LHCN-M2 (cell line): Measurements from ENCODE around the gene PDAP1. TPM values are rescaled to one million over a fixed set of nuclear protein-coding genes. Genes with fewer than 3 reads are reported as not detected.
A peak's percentile ranks its signal among the peaks of the same experiment; 100 is the strongest.
"Not testable (repeated sequence)": the region's sequence is repeated elsewhere in the genome, so short reads cannot be mapped to it uniquely, and the experiment has no call there.

ENCODE experiments used
- DNase-seq: peaks from one replicate; pipeline ENCODE4 v3.0.0-alpha.2; 2012; ENCODE audit warnings: low read depth
- total RNA-seq: library from RNA; depleted of rRNA; stranded (reverse); fragments of >200 nt; gene quantifications from 2 replicates; pipeline ENCODE4 v1.2.3, GENCODE V29; 2014

The PDAP1 gene
- total RNA-seq, 1 experiment from 2014 or later: 233 TPM

GRCh38 chr7:99396418-99397296 lies 11.7 kb downstream of the PDAP1 start:
- DNase-seq: no peak

- no peak for DNase-seq
Observed at GRCh38 chr7:99395616-99396327, 12.6 kb downstream of the PDAP1 start.

DNA sequence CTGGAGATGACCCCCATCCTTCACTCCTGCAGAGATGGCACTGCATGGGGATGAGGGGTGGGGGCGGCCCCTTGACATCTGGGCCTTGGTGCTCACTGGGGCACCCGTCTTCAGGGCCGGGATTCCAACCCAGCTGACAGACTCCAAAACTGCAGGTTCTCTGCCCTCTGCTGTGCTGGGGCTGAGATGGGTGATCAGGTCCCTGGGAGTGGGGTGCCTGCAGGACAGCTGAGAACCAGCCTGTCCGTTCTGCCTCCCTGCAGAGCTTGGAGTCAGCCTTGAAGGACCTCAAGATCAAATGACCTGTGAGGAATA lies 14.3 kb downstream of the PDAP1 start:
- DNase-seq: no peak

DNA sequence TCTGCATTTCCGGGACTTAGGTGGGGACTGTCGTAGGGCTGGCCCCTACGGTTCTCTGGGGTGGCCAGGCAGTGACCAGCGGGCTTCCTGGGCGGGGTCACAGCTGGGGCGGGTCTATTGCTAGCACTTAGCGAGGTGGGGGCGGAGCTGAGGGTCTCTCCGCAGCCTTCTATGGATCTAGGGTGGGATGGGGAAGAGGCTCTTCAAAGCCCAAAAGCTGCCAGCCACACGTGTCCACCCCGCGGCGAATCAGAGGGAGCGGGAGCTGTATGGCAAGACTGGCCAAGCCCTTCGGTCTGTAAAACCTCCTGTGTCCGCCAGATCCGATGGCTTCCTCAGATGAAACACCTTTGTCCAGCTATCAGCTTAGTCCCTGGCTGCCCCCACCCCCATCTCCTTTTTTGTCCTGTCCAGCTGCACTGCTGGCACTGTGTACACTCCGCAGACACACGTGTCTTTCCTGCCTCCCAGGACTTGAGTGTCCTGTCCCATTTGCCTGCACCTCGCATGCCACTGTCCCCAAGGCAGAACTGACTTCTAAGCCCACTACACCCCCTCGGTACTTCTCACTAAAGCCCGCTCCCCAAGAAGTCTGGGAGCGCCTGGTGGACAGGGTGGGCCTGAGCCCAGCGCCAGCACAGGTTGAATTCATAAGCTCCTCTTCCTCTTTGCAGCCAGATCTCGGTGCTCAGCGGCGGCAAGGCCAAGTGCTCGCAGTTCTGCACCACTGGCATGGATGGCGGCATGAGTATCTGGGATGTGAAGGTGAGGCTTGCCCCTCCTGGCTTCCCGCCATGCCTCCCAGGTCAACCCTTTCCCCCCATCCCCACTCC lies 14.8 kb downstream of the PDAP1 start:
- no peak for DNase-seq

GRCh38 chr7:99392659-99393354 lies 15.6 kb downstream of the PDAP1 start:
- no peak for DNase-seq

GRCh38 chr7:99392046-99392445 lies 16.4 kb downstream of the PDAP1 start:
- no peak for DNase-seq

GRCh38 chr7:99390941-99391602 lies 17.3 kb downstream of the PDAP1 start:
- no peak for DNase-seq

DNA sequence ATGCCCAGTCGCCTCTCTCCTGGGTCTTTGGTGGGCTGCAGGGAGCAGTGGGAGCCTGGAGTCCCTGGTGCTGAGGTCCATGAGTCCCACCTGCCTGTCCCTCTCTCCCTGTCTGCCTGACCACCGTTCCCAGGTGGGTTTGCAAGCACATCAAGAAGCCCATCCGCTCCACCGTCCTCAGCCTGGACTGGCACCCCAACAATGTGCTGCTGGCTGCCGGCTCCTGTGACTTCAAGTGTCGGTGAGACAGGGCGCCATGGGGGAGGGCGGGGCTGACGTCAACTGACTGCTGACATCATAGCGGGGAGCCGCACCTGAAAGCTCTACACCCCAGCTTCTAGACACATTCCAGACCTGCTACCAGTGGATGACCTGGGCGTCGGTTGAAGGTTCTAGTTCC lies 18.6 kb downstream of the PDAP1 start:
- no peak for DNase-seq

GRCh38 chr7:99387912-99388311 lies 20.5 kb downstream of the PDAP1 start:
- no peak for DNase-seq

GRCh38 chr7:99387239-99387635 lies 21.2 kb downstream of the PDAP1 start:
- not testable (repeated sequence) for DNase-seq

- peak; percentile 52 for DNase-seq
Observed at GRCh38 chr7:99386584-99387238, 21.7 kb downstream of the PDAP1 start.

- no peak for DNase-seq
Observed at GRCh38 chr7:99385564-99385963, 22.8 kb downstream of the PDAP1 start.

DNA sequence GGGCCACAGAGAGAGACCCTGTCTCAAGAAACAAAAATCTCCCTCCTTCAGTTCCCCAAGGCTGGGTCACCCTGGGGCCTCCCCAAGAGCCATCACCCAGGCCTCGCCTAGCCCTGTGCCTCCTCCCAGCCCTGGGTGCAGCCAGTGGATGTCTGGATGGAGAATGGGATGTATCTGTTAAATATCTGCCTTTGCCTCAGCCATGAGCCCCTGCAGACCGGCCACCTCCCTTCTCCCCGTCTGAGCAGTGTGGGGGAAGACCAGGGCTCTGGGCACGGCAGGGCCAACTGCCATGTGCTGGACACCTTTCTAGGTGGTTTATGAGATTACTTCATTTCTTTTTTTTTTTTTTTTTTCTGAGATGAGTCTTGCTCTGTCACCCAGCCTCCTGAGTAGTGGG lies 23.9 kb downstream of the PDAP1 start:
- DNase-seq: no peak

DNA sequence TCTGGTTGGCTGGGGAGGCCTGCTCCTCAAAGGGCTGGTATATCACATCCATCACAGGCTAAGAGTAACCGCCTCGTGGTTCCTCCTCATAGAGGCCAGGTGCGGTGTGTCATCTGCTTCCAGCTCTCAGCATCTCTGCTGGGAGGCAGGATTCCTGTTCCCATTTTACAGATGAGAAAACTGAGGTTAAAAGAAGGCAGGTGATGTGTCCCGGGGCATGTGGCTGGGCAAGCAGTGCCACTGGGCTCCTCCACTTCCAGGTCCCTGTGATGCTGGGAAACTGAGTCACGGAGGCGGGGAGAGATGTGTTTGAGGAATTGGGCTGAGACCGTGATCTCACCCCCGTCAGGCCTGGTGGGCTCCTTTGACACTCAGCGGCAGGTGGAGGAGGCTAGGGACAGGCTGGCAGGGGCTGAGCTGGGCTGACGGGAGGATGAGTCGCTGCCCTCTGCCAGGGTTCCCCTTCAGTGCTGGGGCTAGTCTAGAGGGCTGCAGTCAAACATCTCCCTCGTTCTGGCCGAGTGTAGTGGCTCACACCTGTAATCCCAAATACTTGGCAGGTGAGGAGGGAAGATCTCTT lies 24.5 kb downstream of the PDAP1 start:
- DNase-seq: peak; percentile 84

DNA sequence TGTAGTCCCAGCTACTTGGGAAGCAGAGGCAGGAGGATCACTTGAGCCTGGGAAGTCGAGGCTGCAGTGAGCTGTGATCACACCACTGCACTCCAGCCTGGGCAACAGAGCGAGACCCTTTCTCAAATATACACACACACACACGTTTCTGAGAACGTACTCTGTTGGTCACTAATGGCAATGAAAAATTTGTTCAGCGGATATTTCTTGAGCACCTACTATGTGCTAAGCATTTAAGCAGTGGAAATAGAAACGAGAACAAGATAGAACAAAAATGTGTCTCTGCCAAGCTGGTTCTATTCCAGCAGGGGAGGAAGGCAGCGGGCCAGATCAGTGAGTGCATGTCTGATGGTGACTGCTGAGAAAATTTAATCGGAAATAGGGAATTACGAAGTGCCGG lies 25.2 kb downstream of the PDAP1 start:
- DNase-seq: no peak

DNA sequence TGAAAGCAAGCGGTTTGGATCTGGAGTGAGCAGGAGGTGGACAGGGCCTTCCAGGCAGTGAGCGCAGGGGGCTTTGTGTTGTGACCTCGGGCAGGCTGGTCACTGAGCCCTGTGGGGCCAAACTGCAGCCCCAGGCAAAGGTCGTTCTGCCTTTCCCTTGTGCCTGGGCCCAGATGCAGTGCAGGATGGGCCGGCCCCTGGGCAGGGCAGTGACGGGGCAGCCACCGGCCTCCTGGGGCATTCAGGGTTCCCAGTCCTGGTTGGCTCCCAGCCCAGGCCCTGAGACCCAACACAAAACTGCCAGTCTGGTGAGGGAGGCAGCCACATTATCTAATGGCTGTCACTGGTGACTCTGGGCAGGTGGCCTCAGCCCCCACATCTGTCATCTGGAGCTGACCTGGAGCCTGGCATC lies 26.7 kb downstream of the PDAP1 start:
- DNase-seq: no peak

DNA sequence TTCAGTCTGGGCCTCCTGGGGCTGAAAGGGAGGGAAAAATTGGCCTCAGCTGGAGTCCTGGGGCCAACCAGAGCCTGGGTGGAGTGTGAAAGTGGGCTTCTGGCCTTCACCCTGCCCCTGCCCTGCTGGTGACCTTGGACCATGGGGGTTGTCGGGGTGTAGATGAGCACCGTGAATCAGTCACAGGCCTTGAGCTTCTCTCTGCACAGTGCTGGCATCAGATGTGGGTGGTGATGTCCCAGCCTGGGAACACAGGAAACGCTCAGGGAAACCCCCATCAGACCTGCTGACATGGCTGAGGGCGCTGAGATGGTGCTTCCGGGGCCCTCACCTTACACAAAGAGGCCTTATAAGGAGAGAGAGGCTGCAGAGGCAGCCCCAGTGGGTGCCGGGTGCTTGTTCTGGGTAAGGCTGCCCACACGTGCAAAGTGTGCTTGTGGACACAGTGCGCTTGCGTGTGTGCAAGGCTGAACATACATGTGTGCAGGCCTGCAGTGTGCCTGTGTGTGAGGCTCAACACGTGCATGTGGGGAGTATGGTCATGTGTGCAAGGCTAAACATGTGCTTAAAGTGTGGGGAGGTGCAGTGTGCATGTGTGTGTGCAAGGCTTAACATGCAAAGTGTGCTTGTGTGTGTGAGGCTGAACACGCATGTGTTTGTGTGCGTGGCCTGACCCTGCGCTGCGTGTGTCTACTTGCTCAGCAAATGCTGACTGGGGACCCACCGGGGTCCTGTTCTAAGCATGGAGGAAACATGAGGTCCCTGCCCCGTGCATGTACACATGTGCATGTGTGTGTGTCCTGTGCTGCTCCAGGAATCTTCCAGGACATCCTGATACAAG lies 27.4 kb downstream of the PDAP1 start:
- no peak for DNase-seq

GRCh38 chr7:99380032-99380822 lies 28.2 kb downstream of the PDAP1 start:
- DNase-seq: no peak
